Esophagus muscularis mucosa (tissue), 3 donors: ENCODE measurements around the gene YWHAG.

ENCODE experiments used
- CTCF ChIP-seq, 3 experiments: fragments of 200-600 bp in 2 of 3; fragments of 450-650 bp in 1 of 3; sonication (generic) in 2 of 3; IDR thresholded peaks; one replicate each; pipeline ENCODE4 v1.5.1; 2017 to 2019; ENCODE audit warnings: antibody characterized with exemption in 3 of 3, mild to moderate bottlenecking in 2 of 3, moderate library complexity in 1 of 3
- POLR2A ChIP-seq: fragments of 450-650 bp; IDR thresholded peaks from one replicate; pipeline ENCODE4 v1.6.1; 2017; ENCODE audit warnings: antibody characterized with exemption, moderate library complexity, mild to moderate bottlenecking, low read depth

- TF ChIP-seq CTCF (IDR thresholded peaks at IDR 0.05) (no peak), POLR2A (no peak)
Observed at GRCh38 chr7:76357475-76358010, 1.2 kb downstream of the YWHAG start.
